Measurements from ENCODE around the gene CD27.

DNA sequence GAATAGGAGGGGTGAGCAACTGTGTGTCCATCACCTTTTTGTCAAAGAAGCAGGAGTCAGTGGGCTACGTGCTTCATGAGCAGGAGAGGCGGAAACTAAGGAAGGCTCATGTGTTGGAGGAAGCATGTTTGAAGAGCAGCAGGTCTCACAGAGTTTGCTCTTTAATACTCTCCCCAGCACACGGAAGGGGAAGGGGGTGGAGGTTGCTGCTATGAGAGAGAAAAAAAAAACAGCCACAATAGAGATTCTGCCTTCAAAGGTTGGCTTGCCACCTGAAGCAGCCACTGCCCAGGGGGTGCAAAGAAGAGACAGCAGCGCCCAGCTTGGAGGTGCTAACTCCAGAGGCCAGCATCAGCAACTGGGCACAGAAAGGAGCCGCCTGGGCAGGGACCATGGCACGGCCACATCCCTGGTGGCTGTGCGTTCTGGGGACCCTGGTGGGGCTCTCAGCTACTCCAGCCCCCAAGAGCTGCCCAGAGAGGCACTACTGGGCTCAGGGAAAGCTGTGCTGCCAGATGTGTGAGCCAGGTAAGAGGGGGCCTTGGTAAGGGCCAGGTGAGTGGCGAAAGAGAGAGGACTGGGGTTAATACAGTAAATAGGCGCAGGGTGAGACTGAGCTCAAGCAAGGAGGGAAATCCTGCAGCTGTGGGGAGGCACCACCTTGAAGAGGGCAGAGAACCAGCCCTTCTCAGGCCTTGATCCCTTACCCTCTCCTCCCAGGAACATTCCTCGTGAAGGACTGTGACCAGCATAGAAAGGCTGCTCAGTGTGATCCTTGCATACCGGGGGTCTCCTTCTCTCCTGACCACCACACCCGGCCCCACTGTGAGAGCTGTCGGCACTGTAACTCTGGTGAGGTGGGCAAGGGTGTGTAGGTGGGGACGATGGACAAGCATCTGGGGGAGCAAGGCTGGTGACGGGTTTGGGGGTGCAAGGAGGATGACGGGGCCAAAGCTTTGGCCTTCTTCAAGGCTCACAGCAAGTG is at the start of gene CD27:
- TF ChIP-seq, protein P1, sequence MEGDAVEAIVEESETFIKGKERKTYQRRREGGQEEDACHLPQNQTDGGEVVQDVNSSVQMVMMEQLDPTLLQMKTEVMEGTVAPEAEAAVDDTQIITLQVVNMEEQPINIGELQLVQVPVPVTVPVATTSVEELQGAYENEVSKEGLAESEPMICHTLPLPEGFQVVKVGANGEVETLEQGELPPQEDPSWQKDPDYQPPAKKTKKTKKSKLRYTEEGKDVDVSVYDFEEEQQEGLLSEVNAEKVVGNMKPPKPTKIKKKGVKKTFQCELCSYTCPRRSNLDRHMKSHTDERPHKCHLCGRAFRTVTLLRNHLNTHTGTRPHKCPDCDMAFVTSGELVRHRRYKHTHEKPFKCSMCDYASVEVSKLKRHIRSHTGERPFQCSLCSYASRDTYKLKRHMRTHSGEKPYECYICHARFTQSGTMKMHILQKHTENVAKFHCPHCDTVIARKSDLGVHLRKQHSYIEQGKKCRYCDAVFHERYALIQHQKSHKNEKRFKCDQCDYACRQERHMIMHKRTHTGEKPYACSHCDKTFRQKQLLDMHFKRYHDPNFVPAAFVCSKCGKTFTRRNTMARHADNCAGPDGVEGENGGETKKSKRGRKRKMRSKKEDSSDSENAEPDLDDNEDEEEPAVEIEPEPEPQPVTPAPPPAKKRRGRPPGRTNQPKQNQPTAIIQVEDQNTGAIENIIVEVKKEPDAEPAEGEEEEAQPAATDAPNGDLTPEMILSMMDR (IDR thresholded peaks at IDR 0.05 in 2 of 3, conservative IDR thresholded peaks at IDR 0.05 in 1 of 3; ENCODE audit: insufficient read depth in 2 of 3, low read depth in 1 of 3, low read length in 3 of 3): no peak
- TF ChIP-seq ZBTB17 (CRISPR knock-in tag; IDR thresholded peaks at IDR 0.05) (no peak), ZNF311 (CRISPR knock-in tag; IDR thresholded peaks at IDR 0.05) (no peak), SMAD1 (IDR thresholded peaks at IDR 0.05; ENCODE audit: low read depth, low read length, partially characterized antibody) (no peak), MECOM (CRISPR knock-in tag; IDR thresholded peaks at IDR 0.05) (no peak), YY1 (IDR thresholded peaks at IDR 0.05; ENCODE audit: borderline replicate concordance in 1 of 3, control insufficient read depth in 1 of 3, extremely low read depth in 1 of 3, insufficient read depth in 3 of 3, insufficient read length in 1 of 3, insufficient replicate concordance in 2 of 3, low read depth in 1 of 3, low read length in 2 of 3) (no peak)
- TF ChIP-seq, protein P2, sequence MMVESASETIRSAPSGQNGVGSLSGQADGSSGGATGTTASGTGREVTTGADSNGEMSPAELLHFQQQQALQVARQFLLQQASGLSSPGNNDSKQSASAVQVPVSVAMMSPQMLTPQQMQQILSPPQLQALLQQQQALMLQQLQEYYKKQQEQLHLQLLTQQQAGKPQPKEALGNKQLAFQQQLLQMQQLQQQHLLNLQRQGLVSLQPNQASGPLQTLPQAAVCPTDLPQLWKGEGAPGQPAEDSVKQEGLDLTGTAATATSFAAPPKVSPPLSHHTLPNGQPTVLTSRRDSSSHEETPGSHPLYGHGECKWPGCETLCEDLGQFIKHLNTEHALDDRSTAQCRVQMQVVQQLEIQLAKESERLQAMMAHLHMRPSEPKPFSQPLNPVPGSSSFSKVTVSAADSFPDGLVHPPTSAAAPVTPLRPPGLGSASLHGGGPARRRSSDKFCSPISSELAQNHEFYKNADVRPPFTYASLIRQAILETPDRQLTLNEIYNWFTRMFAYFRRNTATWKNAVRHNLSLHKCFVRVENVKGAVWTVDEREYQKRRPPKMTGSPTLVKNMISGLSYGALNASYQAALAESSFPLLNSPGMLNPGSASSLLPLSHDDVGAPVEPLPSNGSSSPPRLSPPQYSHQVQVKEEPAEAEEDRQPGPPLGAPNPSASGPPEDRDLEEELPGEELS (CRISPR knock-in tag; IDR thresholded peaks at IDR 0.05; ENCODE audit: borderline replicate concordance): no peak

Measured in K562 (cell line).